Fibroblast of lung (primary cell): ENCODE results near the gene RBM12.
"Not testable (repeated sequence)": the region's sequence is repeated elsewhere in the genome, so short reads cannot be mapped to it uniquely, and the experiment has no call there.

Experiments used
- CTCF ChIP-seq, 2 donors: IDR thresholded peaks in 1 of 2; conservative IDR thresholded peaks in 1 of 2; 1 replicate in 1 of 2; 2 replicates in 1 of 2; pipeline ENCODE4 v1.5.1; 2011 to 2012; ENCODE audit warnings: low read length in 2 of 2, control low read depth in 1 of 2, inconsistent platforms in 1 of 2, low read depth in 1 of 2, mild to moderate bottlenecking in 1 of 2
- EZH2 ChIP-seq: IDR thresholded peaks from 2 replicates; pipeline ENCODE4 v1.5.1; 2012; ENCODE audit warnings: low read length, control low read depth, mild to moderate bottlenecking; ENCODE audit errors: missing control alignments

- not testable (repeated sequence) for TF ChIP-seq CTCF (conservative IDR thresholded peaks at IDR 0.05 in 1 of 2, IDR thresholded peaks at IDR 0.05 in 1 of 2; ENCODE audit: low read depth in 1 of 2, low read length in 2 of 2); EZH2
Measured at GRCh38 chr20:35706591-35707529, 42.2 kb upstream of the RBM12 start.
